GM19328 (cell line): ENCODE data around the gene DLGAP1.
A peak's percentile ranks its signal among the peaks of the same experiment; 100 is the strongest.

Source experiments
- ATAC-seq: cut with Tn5 transposase; IDR thresholded peaks from one replicate; pipeline ENCODE4 v1.9.1; 2021; ENCODE audit warnings: mild to moderate bottlenecking, moderate library complexity; ENCODE audit not compliant: unreplicated experiment

DLGAP1 gene

DNA sequence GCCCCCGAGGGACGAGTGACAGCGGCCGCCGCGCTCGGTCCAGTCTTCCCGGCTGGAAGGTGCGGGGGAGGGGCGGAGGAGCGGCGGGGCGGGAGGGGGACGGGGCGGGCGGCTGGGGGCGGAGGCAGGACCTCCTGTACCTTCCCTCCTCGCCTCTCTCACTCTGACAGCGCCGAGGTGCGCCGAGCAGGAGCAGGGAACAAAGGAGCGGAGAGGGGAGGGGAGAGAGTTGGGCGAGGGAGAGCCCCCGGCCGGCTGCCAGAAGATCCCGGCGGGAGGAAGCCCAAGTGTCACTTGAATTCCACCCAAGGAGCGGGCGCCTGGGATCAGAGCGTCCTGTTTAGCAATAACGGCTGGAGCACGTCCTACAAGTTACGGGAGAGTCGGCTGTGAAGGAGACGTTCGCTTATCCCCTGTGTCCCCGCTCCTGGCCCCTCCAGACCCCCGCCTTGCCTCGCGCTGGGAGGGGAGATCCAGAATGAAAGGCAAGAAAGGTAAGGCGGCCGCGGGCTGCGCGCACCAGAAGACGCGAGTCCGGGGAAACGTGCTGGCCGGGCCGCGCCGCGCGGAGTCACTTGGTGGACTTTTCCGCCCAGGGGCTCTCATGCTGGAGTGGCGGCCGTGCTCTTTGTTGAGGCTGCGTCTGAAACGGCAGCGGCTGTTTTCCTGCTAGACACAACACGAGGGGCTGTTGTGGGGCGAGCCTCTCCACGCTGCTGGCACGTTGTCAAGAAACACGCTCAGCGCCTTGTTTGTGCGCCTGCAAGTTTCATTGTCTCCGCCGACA lies 1004.9 kb downstream of the DLGAP1 start, which contains the start of gene TGIF1:
Gene TGIF1 (plus strand): TSS at position 161 of the 787 bp plus-strand sequence. CDS start 318 bp downstream, at position 479.
- no peak for ATAC-seq

DNA sequence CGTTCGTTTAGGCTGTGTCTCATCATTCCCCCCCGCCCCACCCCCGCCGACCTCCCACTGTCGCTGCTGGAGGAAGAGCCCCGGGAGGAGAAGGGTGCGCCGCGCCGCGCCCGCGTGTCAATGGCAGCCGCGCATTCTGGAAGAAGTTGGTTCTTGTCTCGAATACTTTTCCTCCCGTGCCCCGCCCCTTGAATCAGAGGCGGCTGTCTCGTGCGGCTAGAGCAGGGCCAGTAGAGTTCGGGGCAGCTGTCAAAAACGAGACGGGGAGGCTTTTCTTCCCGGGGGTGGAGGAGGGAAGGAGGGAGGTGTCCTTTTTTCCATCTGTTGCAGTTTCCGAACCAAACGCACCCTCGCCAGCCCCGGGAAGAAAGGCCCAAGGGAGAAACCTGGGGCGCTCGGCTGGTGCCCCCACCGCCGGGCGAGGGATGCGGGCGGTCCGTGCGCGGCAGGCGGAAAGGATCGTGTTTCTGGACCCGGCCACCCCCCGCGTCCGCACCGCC lies 1005.5 kb downstream of the DLGAP1 start:
- peak; percentile 21 for ATAC-seq

DNA sequence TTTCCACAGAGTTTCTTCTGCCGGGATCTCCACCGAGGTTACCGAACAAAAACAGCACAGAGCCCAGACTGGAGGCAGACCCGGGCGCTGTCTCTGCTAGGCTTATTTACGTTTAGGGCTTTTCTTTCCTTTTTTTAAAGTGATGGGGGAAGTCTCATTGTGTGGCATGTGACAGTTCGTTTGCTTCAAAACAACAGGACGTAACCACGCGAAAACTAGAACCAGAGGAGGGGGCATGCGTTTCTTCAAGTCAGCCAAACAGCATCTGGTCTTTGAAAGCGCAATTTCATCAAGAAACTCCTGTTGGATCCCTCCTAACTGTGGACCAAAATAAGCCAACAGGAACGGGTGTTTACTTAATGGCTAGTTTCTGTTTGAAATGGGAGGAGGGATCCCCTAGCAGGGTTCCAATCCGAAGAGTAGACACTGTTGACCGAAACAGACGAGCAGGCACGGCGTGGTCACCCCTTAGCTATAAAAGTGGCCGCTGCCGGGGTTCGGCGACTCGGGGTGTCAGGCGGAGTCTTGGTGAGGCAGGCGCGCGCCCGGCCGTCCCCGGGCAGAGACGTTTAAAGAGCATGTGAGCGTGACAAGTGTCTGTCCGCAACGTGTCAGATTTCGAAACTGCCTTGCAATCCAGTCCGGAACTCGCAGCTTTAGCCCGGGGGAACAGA lies 1006.1 kb downstream of the DLGAP1 start:
- peak; percentile 51 for ATAC-seq

DNA sequence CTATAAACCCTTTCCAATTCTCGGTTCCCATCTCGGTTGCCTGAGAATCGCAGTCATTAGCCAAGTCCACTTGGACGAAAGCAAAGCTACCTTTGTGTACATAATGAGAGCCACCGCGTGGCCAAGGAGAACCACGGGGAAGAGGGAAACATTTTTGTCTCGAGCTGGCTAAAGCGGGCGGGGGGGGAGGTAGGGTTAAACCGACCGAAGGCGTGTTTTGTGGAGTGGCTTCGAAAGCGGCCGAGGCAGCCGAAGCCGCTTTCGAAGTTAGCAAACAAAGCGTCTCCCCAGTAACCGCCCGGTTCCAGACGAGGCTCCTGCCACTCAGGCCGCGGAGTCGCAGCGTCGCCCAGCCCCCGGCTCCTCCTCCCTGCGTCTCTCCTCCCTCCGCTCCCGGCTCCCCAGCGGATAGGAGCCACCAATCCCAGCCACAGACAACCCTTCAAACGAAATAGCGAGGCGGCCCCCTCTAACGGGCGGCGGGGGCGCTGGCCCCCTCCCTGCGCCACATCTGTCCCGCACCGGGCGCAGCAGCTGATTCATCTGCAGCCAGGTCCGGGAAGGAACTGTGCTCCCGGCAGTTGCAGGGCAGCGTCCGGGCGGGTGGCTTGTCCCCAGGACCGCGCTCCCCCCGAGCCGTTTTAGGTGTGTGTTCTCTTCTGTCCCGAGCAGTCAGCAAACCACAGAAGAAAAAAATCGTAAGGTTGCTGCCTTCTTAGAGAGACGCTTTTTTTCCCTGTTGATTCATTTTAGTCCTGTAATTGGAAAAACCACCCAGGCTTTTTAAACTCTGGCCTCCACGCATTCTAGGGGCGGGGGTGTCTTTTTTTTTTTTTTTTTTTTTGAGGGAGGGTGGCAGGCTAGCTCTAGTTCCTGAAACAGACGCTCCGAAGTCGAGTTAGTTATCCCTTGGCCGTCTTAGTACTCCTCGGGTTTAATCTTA lies 1006.9 kb downstream of the DLGAP1 start:
- ATAC-seq, result peak; percentile 58

DNA sequence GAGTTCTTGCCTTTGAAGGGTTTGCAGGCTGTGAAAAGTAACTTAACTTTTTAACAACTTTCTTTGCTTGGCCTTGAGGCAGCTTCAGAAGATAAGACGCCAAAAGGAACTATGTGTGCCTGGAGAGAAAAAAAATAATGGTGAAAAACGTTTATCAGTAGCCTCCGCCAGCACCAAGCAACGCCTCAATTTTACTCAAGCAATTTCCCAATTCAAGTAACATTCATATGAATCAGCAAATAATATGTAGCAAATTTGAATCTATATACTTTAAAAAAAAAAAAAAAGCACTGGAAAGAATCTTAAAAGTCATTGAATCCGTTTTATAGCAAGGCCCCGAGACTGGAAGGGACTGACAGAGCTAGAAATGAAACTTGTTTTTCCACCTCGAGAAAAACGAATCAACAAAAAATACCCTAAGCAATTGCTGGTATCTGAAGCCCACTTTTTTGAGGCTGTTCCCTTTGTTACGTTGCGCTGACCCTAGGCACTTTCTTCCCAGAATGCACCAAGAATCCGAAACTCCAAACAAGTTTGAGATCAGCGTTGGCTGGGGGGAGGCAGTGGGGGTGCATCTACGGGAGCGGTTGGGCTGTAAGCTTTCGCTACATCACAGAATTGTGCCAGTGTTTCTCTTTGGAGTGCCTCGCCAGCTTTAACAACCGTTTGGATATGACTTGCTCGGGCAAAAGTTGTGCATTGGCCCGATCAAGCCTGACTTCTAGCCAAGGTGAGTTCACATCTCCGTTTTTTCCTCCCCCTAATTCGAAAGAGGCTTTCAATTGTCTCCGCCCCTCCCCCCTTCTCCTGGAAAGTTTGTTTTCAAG lies 1007.8 kb downstream of the DLGAP1 start:
- ATAC-seq, result no peak
